CD4-positive, alpha-beta T cell (primary cell): ENCODE results near the gene ITGA11. TPM values are rescaled to one million over a fixed set of nuclear protein-coding genes. Genes with fewer than 3 reads are reported as not detected.

Experiments
- ATAC-seq: fragments of 200-7000 bp; cut with Tn5 transposase; one replicate; pipeline ENCODE4 v1.10.0; 2022; ENCODE audit warnings: mild to moderate bottlenecking; ENCODE audit not compliant: poor library complexity
- CTCF ChIA-PET: fragments of 350-600 bp; sonication (Branson Sonifier 250); formaldehyde crosslinking; loops from one replicate; lab custom pipeline; 2021; ENCODE audit warnings: antibody characterized with exemption, inconsistent platforms; lab: Charles Lee
- POLR2A ChIA-PET: fragments of 350-600 bp; sonication (Branson Sonifier 250); formaldehyde crosslinking; loops from one replicate; lab custom pipeline; 2021; ENCODE audit warnings: antibody characterized with exemption, inconsistent platforms; lab: Charles Lee
- DNase-seq, 14 experiments: peaks; one replicate each; pipeline ENCODE4 v3.0.0-alpha.2; 2013 to 2020; ENCODE audit warnings: mixed read lengths in 2 of 14
- H3K27ac ChIP-seq, 2 donors: one replicate each; pipeline versions ENCODE4 v1.5.1 to v1.7.0; 2013; ENCODE audit warnings: low read length in 2 of 2, low read depth in 1 of 2, mild to moderate bottlenecking in 1 of 2
- H3K27me3 ChIP-seq, 2 experiments: 1 replicate in 1 of 2; 2 replicates in 1 of 2; pipeline versions ENCODE4 v1.6.1 to v1.7.0; 2013; ENCODE audit warnings: low read length in 2 of 2, control low read depth in 1 of 2, mild to moderate bottlenecking in 1 of 2, moderate library complexity in 1 of 2; ENCODE audit not compliant: insufficient read depth in 2 of 2, control insufficient read depth in 1 of 2
- H3K36me3 ChIP-seq: one replicate; pipeline ENCODE4 v1.6.1; 2013; ENCODE audit warnings: low read length, control low read depth; ENCODE audit not compliant: insufficient read depth
- H3K4me1 ChIP-seq: one replicate; pipeline ENCODE4 v1.6.1; 2013; ENCODE audit warnings: low read length, control low read depth; ENCODE audit not compliant: insufficient read depth
- H3K4me3 ChIP-seq: one replicate; pipeline ENCODE4 v1.5.1; 2013; ENCODE audit warnings: mild to moderate bottlenecking, low read length, moderate library complexity
- H3K9me3 ChIP-seq, 2 experiments: 1 replicate in 1 of 2; 2 replicates in 1 of 2; pipeline versions ENCODE4 v1.6.1 to v1.7.0; 2013; ENCODE audit warnings: low read length in 2 of 2, mild to moderate bottlenecking in 2 of 2, control low read depth in 1 of 2, moderate library complexity in 1 of 2; ENCODE audit not compliant: control insufficient read depth in 1 of 2, insufficient read depth in 1 of 2
- H3K27ac Mint-ChIP-seq: one replicate; pipeline ENCODE4 v1.8.0; 2020; ENCODE audit warnings: mixed read lengths
- H3K27me3 Mint-ChIP-seq: one replicate; pipeline ENCODE4 v1.8.0; 2021; ENCODE audit warnings: mixed read lengths
- H3K36me3 Mint-ChIP-seq: one replicate; pipeline ENCODE4 v1.8.0; 2021; ENCODE audit warnings: low read depth, mixed read lengths
- H3K4me1 Mint-ChIP-seq: one replicate; pipeline ENCODE4 v1.8.0; 2021; ENCODE audit warnings: low read depth, mixed read lengths
- H3K4me3 Mint-ChIP-seq: one replicate; pipeline ENCODE4 v1.8.0; 2020; ENCODE audit warnings: mild to moderate bottlenecking, mixed read lengths
- H3K9me3 Mint-ChIP-seq: one replicate; pipeline ENCODE4 v1.8.0; 2020; ENCODE audit warnings: mixed read lengths
- intact Hi-C, 2 experiments: fragments of 100-400 bp; cut with DNase I in 1 of 2; cut with micrococcal nuclease in 1 of 2; formaldehyde crosslinking; loops; one replicate each; pipeline versions ENCODE4 v1.15.1 to v1.9.0; 2023 to 2025; cut with DNase I, micrococcal nuclease
- total RNA-seq, 174 experiments: library from RNA in 2 of 174; stranded (reverse) in 2 of 174; gene quantifications; one replicate each; pipeline ENCODE4 v1.2.3 and lab custom pipeline; 2021 to 2026
- TF ChIP-seq, protein P1 (sequence below): fragments of 200-600 bp; IDR thresholded peaks from one replicate; pipeline ENCODE4 v1.8.0; 2022; ENCODE audit warnings: antibody characterized with exemption, mild to moderate bottlenecking

The ITGA11 gene
- total RNA-seq, 2 experiments from 2014 or later: 0.08 to 0.20 TPM

DNA sequence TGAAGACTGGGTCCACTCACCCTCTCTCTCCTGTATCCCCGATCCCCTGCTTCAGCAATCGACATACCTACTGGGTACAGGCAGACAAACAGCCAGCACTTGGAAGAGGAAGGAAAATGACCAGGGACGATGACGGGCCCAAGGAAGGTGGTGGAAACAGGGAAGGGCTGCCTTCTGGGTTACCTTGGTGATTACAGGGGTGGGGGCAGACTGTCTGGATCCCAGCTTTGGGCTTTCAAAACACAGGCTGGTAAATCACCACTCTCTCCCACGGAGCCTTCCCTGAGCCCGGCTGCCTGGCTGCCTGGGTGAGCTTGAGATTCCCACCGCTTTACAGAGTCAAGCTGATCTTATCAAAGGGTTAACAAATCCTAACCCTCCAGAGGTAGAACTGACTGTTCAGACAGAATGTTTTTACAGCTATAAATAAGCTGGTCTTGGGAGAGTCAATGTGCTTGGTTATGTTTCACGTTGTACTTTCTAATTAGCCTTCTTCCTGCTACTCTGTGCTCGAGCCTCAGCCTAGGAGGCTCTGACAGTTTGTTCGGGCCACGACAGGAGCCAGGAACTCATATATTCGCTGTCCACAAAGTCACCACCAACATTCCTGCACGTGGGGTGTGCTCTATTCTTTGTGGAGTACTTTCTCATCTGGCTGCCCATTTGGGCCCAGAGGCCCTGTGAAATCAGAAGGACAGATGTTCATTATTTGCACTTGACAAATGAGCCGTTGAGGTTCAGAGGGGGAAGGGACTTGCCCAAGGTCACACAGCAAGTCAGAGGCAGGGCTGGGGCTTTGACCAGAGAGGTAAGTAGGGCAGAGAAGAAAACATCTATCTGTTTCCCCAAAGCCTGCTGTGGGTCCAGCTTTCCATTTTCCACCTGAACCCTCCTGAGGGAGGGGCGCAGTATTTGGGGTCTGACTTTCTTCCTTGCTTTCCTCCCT lies 91.0 kb downstream of the ITGA11 start:
- Histone ChIP-seq H3K4me1 (no peaks in the 10 kb centered on the region), H3K9me3 (no peaks in the 10 kb centered on the region), H3K27me3 (peaks cover 0 to 2% of the 10 kb centered on the region in 2 experiments), H3K27ac (no peak overlapping the region), H3K4me3 (no peak overlapping the region), H3K36me3 (no peaks in the 10 kb centered on the region)
- CTCF ChIA-PET: no interaction called here
- no peaks in the 10 kb centered on the region for H3K36me3 Mint-ChIP-seq
- no peak for ATAC-seq
- no peak overlapping the region for H3K27ac Mint-ChIP-seq
- H3K4me3 Mint-ChIP-seq: no peak overlapping the region
- POLR2A ChIA-PET: no interaction called here
- H3K4me1 Mint-ChIP-seq: no peaks in the 10 kb centered on the region
- intact Hi-C loops: no loop called here
- TF ChIP-seq, protein P1, sequence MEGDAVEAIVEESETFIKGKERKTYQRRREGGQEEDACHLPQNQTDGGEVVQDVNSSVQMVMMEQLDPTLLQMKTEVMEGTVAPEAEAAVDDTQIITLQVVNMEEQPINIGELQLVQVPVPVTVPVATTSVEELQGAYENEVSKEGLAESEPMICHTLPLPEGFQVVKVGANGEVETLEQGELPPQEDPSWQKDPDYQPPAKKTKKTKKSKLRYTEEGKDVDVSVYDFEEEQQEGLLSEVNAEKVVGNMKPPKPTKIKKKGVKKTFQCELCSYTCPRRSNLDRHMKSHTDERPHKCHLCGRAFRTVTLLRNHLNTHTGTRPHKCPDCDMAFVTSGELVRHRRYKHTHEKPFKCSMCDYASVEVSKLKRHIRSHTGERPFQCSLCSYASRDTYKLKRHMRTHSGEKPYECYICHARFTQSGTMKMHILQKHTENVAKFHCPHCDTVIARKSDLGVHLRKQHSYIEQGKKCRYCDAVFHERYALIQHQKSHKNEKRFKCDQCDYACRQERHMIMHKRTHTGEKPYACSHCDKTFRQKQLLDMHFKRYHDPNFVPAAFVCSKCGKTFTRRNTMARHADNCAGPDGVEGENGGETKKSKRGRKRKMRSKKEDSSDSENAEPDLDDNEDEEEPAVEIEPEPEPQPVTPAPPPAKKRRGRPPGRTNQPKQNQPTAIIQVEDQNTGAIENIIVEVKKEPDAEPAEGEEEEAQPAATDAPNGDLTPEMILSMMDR: no peak
- H3K9me3 Mint-ChIP-seq: no peaks in the 10 kb centered on the region
- no peak for DNase-seq
- H3K27me3 Mint-ChIP-seq: no peaks in the 10 kb centered on the region

DNA sequence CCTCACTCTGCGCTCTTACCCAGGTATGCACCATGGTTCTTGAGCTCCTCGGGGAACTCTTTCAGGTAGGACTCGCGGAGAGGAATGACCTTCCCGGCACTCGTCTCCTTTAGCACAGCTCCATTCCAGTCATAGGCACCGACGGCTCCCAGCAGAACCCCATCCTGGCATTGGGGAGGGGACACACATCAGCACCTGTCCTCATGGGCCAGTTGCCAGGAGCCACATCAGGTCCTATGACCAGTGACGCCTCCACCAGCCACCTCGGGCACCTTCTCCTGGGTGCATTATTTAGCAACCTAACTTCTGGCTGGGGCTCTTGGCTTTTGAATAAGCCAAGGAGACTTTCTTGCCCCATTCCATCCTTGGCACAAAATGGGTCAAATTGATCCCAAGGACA lies 92.5 kb downstream of the ITGA11 start:
- ATAC-seq (no peak), DNase-seq (no peak)
- peaks cover 0 to 2% of the 10 kb centered on the region in 2 experiments for H3K27me3 ChIP-seq
- ChIA-PET POLR2A (no interaction called here), CTCF (no interaction called here)
- H3K4me1 Mint-ChIP-seq: no peaks in the 10 kb centered on the region
- H3K27ac Mint-ChIP-seq: no peak overlapping the region
- no peaks in the 10 kb centered on the region for H3K36me3 Mint-ChIP-seq
- no peaks in the 10 kb centered on the region for H3K36me3 ChIP-seq
- no peaks in the 10 kb centered on the region for H3K27me3 Mint-ChIP-seq
- intact Hi-C loops: no loop called here
- TF ChIP-seq, protein P1: no peak
- no peak overlapping the region for H3K27ac ChIP-seq
- H3K4me3 ChIP-seq: no peak overlapping the region
- no peaks in the 10 kb centered on the region for H3K9me3 ChIP-seq
- no peak overlapping the region for H3K4me3 Mint-ChIP-seq
- H3K9me3 Mint-ChIP-seq: no peaks in the 10 kb centered on the region
- no peaks in the 10 kb centered on the region for H3K4me1 ChIP-seq

DNA sequence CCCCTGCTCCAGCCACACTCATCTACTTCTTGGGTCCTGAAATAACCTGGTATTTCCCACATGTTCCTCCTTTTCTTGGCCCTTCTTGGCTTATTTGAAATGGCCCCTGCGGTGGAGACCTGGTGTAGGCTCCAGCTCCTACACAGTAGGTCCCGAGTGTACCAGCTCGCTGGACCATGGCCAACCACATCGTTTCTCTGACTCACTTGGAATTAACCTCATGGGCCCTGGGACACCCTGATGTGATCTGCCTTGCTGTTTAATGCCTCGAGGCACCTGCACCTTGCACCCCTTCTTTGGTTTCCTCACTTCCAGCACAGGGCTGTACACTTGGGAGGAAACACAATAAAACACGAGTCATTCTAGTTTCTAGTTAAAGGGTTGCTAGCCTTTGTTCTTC lies 94.1 kb downstream of the ITGA11 start:
- TF ChIP-seq, protein P1: no peak
- ATAC-seq (no peak), DNase-seq (no peak)
- Histone ChIP-seq H3K27ac (no peak overlapping the region), H3K4me3 (no peak overlapping the region), H3K9me3 (no peaks in the 10 kb centered on the region), H3K36me3 (no peaks in the 10 kb centered on the region), H3K4me1 (no peaks in the 10 kb centered on the region), H3K27me3 (peaks cover 0 to 2% of the 10 kb centered on the region in 2 experiments)
- Mint-ChIP-seq H3K4me3 (no peak overlapping the region), H3K36me3 (no peaks in the 10 kb centered on the region), H3K27ac (no peak overlapping the region), H3K27me3 (no peaks in the 10 kb centered on the region), H3K9me3 (no peaks in the 10 kb centered on the region), H3K4me1 (no peaks in the 10 kb centered on the region)
- ChIA-PET CTCF (no interaction called here), POLR2A (interaction anchor here (0.8 kb wide), 1 partner anchor 9 kb away, joined by 3 read pairs; no protein-coding TSS in a partner anchor)
- intact Hi-C loops: no loop called here
